T follicular helper cell (primary cell): Measurements from ENCODE around the gene NFAT5.
"Not testable (repeated sequence)": the region's sequence is repeated elsewhere in the genome, so short reads cannot be mapped to it uniquely, and the experiment has no call there.

Experiments used
- DNase-seq: peaks from one replicate; pipeline ENCODE4 v3.0.0-alpha.2; 2020; ENCODE audit warnings: low read depth

Gene NFAT5

DNA sequence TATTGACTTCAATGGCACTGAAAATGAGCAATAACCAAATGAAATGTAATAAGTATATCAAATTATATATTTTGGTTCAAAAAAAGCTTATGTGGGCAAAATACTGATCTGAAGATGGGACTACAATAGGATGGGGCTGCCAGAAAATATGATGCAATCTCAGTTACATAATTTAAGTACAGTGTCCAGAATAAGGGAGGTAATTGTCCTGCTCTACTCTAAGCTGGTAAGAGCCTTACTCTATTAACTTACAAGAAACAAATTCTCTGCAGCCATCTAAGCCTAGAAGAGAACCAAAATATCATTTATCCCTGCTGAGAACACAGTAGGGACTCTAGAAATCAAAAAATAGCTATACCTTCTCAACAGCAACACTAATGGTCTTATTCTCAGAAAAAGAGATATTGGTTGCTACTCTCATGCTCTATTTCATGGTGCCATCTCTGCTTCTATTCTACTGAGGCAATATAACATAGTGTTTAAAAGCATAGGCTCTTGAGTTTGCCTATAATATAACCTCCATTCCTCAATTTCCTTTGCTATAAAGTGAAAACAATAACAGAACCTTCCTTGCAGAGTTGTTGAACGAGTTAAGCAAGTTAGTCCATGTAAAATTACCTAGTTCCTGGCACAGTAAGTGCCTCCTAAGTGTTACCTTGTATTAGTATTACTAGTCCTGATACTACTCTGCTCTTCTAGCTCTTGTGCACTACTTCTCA, 140.6 kb downstream of the NFAT5 start:
- no peak for DNase-seq

DNA sequence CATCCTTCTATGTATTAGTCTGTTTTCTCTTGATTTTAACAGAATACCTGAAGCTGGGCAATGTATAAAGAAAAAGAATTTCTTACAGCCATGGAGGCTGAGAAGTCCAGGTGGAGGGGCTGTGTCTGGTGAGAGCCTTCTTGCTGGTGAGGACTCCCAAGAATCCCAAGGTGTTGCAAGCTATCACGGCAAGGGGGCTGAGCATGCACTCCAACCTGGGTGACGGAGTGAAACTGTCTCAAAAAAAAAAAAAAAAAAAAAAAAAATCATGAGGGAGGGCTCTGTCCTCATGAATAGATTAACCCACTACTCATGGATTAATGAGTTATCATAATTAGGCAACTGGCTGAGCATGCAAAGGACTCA, 141.2 kb downstream of the NFAT5 start:
- no peak for DNase-seq

DNA sequence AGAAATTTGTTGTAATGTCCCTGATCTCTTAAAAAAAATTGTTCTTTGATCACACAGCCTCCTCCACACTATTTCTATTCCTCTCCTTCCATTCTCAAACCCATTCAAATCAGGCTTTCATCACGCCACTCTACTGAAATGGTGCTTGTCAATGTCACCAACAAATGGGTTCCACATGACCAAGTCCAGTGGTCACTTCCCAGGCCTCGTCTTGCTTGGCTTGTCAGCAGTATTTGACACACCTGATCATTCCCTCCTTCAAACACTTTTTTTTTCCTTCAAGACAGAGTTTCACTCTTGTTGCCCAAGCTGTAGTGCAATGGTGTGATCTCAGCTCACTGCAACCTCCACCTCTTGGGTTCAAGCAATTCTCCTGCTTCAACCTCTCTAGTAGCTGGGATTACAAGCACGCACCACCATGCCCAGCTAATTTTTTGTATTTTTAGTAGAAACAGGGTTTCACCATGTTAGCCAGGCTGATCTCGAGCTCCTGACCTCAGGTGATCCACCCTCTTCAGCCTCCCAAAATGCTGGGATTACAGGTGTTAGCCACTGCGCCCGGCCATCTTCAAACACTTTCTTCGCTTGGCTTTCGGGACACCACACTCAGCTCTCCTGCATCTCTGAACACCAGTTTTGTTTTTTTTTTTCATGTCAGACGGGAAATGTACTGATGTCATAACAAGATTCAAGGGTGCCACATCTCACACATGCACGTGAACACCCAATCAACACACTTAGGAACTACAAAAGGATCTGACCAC, 142.3 kb downstream of the NFAT5 start:
- no peak for DNase-seq

- no peak for DNase-seq
Measured at GRCh38 chr16:69709456-69710084, 143.8 kb downstream of the NFAT5 start.

DNA sequence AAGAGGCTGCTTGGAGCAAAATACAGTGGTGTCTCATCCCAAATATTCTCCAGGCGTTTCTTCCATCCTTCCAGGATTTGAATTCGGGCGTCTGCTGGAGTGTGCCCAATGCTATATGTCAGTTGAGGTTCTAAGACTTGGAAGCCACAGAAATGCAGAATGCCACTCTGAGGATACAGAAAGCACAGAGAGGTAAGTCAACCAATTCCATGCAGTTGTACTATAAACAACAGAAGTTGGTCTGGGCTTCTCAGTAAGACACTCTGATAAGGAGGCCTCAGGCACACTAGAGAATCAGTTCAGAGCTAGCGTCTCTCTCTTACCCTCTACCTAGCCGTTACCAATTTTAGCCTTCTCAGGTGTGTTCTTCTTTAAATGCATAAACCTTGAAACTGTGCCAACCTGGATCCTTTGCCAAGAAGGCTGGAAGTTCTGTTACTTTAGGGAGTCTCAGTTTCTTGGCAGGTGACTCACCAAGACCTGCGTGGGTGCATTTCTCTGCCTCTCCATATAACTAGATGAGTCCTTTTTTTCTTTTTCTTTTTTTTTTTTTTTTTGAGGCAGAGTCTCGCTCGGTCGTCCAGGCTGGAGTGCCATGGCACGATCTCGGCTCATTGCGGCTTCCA, 145.5 kb downstream of the NFAT5 start:
- no peak for DNase-seq

GRCh38 chr16:69712277-69712676, 146.5 kb downstream of the NFAT5 start:
- no peak for DNase-seq

DNA sequence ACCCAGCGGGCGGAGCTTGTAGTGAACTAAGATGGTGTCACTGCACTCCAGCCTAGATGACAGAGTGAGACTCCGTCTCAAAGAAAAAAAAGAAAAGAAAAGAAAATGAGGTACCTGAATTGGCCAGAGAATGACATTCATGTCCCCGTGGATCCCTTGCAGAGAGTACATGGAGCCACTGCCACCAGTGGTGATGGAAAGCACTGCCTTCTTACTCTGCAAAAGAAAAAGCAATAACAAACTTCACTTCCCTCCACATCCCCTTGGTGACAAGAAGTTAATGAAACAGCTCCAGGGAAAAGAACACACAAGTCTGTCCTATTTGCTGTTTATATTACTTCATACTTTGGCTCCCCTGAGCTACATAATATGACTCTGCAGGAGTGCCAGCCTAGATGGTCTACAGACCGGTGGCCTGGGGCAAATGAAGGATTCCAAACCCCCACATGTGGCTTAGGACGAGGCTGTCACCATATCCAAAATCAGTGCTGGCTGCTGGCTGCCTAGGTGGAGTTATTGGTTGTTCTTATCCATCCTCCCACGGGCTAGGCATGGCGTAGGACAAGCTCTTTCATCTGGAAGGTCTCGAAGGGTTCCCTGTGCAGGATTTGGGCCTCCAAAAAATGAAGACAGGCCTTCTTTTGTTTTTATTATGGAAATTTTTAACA, 147.3 kb downstream of the NFAT5 start:
- no peak for DNase-seq

GRCh38 chr16:69717066-69717465, 151.3 kb downstream of the NFAT5 start:
- no peak for DNase-seq

DNA sequence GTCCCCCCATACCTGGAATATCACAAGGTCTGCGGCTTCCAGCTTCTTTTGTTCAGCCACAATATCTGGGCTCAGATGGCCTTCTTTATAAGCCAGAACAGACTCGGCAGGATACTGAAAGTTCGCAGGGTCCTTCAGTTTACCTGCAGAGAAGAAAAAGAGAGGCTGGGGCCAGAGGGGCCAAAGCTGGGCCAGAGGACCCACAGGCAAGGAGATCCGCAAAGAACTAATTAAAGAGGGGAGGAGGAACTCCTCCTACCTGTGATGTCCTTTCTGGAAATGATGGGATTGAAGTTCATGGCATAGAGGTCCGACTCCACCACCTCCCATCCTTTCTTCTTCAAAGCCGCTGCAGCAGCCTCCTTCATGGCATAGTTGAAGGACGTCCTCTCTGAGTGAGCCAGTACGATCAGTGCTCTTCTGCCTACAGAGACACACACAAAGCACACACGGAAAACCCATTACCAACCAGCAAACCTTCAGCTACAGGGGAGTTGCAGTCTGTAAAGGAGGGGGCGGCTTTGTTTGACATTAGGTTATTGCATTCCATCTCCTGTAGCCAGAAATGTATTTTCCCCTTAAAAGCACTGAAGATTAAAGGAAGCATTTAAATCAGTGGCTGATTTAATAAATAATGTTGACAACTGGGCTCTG, 152.5 kb downstream of the NFAT5 start:
- DNase-seq, result no peak

DNA sequence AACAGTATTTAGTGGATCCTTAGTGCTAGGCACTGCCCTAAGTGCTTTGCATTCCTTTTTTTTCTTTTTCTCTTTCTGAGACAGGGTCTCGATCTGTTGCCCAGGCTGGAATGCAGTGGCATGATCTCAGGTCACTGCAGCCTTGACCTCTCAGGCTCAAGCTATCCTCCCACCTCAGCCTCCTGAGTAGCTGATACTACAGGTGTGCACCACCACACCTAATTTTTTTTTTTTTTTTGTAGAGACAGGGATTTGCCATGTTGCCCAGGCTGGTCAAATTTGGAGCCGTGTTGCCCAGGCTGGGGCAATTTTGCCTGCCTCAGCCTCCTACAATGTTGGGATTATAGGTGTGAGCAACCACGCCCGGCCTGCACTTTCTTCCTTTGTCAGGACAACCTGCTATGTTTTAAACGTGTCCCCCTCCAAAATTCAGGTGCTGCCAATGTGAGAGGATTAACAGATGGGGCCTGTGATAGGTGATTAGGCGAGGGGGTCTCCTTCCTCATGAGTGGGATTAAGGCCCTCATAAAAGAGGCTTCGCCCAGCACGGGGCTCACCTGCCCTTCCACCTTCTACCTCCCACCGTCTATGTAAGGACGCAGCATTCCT, 155.2 kb downstream of the NFAT5 start:
- DNase-seq, result no peak

DNA sequence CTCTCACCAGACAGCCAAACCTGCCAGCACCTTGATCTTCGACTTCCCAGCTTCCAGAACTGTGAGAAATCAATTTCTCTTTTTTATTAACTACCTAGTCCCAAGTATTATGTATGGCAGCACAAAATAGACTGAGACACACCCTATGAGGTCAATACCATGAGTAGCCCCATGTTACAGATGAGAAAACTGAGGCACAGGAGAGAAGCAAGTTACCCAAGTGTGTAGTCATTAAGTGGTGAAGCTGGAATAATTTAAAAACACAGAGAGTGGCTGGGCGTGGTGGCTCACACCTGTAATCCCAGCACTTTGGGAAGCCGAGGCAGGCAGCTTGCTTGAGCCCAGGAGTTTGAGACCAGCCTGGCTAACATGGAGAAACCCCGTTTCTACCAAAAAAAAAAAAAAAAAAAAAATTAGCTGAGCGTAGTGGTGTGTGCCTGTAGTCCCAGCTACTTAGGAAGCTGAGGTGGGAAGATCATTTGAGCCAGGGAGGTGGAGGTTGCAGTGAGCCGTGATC, 155.7 kb downstream of the NFAT5 start:
- DNase-seq, result no peak

DNA sequence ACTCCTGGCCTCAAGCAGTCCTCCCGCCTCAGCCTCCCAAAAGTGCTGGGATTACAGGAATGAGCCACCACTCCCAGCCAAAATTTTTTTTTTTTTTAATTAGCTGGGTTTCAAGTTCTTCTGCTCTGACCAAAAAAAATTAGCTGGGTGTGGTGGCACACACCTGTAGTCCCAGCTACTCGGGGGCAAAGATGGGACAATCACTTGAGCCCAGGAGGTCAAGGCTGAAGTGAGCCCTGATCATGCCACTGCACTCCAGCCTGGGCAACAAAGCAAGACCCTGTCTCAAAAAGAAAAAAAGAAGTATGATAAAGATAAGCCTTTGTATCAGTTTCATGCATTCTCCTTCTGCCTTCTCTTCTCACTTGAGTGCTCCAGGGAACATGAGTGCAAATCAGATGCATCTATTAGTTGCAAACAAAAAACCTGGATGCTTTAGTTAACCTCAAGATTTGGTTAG, 158.7 kb downstream of the NFAT5 start:
- DNase-seq, result no peak

- DNase-seq, result no peak
Measured at GRCh38 chr16:69724981-69725479, 159.3 kb downstream of the NFAT5 start.

DNA sequence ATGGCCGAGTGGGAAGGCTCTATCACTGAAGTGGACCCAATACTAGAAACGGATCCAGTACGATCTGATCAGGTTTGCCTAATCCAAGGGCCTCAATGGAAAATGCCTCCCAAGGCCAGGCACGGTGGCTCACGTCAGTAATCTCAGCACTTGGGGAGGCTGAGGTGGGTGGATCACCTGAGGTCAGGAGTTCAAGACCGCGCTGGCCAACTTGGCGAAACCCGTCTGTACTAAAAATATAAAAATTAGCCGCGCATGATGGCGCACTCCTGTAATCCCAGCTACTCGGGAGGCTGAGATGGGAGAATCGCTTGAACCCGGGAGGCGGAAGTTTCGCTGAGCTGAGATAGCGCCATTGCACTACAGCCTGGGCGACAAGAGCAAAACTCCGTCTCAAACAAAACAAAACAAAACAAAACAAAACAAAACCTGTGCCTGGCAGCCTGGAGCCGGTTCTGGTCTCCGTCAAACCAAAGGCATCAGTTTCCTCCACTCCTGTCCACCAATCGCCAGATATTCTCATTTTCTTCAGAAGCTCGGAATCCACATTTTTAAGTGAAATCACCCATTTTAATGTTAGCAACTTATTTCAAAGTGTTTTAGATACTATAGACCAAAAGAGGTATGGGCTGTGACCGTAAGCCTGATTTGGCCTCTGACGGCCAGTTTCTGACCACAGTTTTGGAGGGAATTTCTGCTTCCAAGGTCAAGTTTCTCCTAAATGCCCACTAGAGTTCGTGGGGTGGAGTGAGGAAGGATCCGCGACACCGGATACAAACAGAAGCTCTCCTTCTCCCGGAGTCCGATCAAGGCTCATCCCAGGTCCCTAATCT, 159.9 kb downstream of the NFAT5 start:
- DNase-seq, result no peak

GRCh38 chr16:69726313-69727060, 160.7 kb downstream of the NFAT5 start, which contains the start of gene NQO1:
NQO1 (minus strand) TSS chr16:69726560; CDS start chr16:69726439, 121 bp downstream.
- DNase-seq, result peak; percentile 58

- DNase-seq, result no peak
Measured at GRCh38 chr16:69727916-69728270, 162.1 kb downstream of the NFAT5 start.

DNA sequence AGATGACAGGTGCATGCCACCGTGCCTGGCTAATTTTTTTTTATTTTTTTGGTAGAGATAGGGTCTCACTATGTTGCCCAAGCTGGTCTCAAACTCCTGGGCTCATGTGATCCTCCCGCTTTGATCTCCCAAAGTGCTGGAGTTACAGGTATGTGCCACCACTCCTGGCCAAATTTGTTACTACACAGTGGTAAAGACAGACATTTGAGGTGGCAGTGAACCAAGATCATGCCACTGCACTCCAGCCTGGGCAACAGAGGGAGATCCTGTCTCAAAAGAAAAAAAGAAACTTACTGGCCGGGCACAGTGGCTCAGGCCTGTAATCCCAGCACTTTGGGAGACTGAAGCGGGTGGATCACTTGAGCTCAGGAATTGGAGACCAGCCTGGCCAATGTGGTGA, 163.3 kb downstream of the NFAT5 start:
- DNase-seq, result not testable (repeated sequence)

DNA sequence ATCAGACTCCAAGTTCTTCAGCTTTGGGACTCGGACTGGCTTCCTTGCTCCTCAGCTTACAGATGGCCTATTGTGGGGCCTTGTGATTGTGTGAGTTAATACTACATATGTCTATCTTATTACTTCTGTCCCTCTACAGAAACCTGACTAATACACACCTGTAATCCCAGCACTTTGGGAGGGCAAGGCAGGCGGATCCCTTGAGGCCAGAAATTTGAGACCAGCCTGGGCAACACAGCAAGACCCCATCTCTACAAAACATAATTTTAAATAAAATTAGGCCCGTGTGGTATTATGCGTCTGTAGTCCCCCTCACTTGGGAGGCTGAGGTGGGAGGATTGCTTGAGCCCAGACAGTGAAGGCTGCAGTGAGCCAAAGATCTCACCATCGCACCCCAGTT, 165.5 kb downstream of the NFAT5 start:
- DNase-seq, result not testable (repeated sequence)

GRCh38 chr16:69732101-69732500, 166.3 kb downstream of the NFAT5 start:
- DNase-seq, result no peak
